Measurements from ENCODE around the gene SIN3A.
"Not testable (repeated sequence)": the region's sequence is repeated elsewhere in the genome, so short reads cannot be mapped to it uniquely, and the experiment has no call there.

SIN3A gene

GRCh38 chr15:75356006-75356405 is 95.5 kb downstream of the SIN3A start:
- DNase-seq = no peak

DNA sequence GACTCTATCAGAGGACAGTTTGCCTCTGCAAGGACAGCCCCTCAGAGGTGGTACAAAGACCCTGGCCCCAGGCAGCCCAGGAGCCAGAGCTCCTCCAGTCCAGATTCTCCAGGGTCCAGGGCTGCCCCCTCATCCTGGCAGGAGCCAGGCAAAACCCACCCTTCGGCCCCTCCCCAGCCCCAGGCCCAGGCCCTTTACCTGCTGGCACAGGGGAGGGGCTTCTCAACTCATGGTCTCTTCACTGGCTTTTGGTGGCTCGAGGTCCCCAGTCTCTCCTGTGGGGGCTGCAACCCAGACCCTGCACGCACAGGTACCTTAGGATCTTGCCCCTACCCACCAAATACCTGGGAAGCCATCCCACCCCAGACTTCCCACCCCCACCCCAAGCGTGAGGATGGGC is 96.1 kb downstream of the SIN3A start:
- no peak for DNase-seq

GRCh38 chr15:75354454-75354853 is 97.0 kb downstream of the SIN3A start:
- DNase-seq = no peak

DNA sequence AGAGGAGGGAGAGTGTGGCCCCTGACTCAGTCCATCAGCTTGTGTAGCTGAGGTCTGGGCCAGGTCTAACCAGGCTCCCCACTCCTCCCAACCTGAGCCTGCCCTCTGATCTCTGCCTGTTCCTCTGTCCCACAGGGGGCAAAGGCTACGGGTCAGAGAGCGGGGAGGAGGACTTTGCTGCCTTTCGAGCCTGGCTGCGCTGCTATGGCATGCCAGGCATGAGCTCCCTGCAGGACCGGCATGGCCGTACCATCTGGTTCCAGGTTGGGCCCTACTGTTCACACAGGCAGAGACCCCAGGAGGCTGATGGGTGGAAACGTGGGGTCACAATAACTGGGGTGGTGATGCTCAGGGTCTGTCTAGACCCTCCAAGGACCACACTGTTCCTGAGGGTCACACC is 97.9 kb downstream of the SIN3A start:
- DNase-seq = no peak

DNA sequence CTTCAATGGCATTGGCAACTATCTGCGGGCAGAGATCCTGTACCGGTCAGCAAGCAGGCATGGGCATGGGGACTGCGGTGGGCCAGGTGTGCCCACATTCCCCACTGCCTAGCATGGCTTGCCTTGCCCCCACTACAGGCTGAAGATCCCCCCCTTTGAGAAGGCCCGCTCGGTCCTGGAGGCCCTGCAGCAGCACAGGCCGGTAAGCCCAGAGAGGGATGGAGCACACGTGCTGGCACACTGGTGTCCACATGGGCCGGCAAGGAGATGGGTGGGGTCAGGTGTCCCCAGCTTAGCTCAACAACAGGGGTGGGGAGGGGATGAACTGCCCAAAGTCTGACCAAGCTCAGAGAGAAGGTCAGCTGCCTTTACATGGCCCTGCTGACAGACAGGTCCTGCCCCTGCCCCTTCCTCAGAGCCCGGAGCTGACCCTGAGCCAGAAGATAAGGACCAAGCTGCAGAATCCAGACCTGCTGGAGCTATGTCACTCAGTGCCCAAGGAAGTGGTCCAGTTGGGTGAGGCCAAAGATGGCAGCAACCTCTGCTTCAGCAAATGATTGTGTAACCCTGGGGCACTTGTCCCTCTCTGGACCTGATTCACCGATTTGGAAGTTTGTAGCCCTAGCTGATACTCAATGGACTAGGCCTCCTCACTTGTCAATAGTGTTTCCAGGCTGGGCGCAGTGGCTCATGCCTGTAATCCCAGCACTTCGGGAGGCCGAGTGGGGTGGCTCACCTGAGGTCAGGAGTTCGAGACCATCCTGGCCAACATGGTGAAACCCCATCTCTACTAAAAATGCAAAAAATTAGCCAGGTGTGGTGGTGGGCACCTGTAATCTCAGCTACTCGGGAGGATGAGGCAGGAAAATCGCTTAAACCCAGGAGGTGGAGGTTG is 99.1 kb downstream of the SIN3A start:
- DNase-seq = no peak

DNA sequence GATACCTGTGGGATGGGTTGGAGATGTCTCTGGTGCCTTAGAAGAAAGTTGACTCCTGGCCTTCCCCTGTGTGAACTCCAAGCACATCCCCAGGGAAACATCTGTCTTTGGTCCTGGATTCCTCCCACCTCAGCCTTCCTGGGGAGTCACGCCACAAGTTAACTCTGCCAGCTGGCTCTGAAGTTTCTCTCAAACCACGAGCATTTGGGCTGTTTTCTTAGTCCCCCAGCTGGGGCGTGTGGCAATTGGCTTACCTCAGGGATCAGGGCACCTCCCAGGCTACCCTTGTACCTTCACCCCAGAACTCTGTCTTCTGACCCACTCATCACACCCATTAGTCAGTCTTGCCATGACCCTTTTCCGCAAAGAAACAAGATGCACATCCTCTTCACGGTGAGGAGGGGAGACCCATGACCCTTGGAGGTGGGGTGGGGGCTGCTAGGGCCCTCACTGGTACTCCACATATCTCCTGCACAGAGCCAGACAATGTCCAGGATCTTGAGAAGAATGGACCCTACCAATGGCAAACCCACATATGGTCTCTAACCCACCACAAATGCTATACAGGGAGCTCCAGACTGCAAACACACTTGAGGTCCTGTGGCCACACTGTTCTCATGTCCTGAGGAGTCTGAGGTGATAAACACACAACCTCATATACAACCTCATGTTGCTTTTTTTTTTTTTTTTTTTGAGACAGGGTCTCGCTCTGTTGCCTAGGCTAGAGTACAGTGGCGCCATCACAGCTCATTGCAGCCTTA is 100.7 kb downstream of the SIN3A start:
- DNase-seq = no peak

DNA sequence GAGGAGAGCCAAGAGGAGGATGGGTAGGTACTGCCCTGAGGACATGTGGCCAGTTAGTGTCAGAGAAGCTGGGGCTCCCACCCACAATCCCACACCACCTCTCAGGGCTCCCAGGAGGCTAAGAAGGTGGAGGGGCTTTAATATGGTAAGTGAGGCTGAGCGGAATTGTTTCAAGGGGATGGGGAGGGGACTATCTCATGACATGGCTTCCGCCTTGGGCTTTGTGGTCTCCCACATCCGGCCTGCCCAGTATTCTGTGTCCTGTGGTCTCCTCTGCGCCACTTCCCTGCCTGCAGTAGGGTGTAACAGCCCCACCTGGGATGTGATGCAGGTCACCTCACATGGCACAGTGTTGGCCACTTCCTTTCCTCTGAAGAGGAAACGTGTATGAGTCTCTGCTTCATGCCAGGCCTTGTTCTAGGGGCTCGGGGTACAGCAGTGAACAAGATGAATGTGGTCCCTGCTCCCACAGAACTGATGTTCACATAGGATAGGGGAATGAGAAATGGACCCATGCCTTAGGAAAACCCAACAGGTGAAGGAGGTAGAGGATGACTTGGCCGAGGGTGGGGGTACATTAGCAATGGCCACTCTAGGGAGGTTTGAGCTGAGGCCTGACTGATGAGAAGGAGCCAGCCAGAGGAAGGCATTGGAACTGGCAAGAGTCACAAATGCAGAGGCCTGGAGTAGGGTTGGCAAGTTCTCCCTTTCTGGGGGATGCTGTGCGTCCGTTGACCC is 101.5 kb downstream of the SIN3A start:
- peak; percentile 93 for DNase-seq

GRCh38 chr15:75349351-75349669 is 102.2 kb downstream of the SIN3A start:
- not testable (repeated sequence) for DNase-seq

GRCh38 chr15:75348562-75349350 is 102.7 kb downstream of the SIN3A start:
- DNase-seq = peak; percentile 28

DNA sequence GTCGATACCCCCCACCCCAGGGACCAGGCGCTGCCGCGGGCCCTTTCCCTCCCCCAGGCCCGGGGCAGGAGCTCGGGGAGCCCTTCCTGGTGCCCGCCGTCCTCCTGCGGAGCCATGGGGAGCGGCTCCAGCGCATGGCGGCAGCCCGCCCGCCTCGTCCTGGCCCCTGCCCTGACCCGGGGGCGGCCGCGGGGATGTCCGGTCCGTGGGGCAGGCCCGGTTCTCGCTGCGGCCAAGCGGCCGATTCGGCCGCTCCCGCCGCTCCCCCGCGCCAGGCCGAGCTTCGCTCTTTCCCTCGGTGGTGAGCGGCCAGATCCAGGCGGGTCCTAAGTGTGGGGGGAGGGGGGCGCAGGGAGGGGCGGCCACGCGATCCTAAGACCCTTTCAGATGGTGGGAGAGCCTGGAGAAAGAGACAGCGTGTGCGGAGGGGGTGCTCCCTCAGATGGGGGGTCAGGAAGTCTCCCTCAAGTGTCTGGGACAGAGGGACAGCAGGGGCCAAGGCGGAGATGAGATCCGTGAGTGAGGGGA is 103.4 kb downstream of the SIN3A start:
- DNase-seq = no peak

DNA sequence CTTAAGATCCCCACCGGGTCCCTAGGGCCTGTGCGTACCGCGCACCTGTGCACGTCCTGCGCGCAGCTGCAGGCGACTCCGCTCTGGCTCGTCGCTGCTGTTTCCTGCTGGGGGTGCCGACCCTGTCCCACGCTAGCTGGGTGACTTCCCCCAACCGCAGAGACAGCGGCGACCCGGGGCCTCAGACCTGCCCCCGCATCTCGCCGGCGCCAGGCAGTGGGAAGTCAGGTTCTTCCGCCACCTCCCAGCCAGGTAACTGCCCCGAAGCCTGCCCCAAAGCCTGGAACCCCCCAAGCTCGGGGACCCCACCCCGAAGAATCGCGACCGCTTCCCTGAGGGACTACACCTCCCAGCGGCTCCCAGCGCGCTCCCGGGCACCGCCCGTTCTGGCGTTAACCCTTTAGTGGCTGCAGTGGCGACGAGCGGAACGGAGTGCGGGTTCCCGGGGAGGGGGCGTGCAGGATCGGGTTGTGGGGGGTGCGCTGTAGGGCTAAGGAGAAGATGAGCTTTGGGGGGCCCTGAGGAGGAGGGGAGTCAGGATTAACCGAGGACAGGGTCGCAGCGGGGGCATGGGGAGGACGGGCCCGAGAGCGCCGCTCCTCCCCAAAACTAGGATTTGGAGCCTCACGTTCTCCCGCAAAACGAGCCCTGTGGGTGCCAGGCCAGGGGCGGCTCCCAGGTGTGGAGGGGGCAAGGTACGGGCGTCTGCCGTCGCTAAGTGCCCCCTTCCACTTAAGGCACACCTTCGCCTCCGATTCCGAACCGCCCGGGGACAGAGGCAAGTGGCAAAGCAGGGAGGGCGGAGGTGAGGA is 104.1 kb downstream of the SIN3A start:
- peak; percentile 60 for DNase-seq

GRCh38 chr15:75346796-75347221 is 104.7 kb downstream of the SIN3A start, which contains the start of gene NEIL1:
Gene NEIL1, plus strand, starts transcription at chr15:75347039. Its CDS starts 1,867 bp downstream, at chr15:75348906.
- DNase-seq = no peak

DNA sequence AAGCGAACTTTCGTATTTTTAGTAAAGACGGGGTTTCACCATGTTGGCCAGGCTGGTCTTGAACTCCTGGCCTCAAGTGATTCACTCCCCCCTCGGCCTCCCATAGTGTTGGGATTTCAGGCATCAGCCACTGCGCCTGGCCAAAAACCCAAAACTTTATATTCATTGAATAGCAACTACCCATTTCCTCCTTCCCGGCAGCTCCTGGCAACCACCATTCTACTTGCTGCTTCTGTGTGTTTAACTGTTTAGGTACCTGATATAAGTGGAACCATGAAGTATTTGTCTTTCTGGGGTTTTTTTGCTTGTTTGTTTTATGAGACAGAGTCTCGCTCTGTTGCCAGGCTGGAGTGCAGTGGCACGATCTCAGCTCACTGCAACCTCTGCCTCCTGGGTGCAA is 107.5 kb downstream of the SIN3A start:
- peak; percentile 30 for DNase-seq

- no peak for DNase-seq
These were observed 109.3 kb downstream of the SIN3A start for GRCh38 chr15:75342221-75342620.

DNA sequence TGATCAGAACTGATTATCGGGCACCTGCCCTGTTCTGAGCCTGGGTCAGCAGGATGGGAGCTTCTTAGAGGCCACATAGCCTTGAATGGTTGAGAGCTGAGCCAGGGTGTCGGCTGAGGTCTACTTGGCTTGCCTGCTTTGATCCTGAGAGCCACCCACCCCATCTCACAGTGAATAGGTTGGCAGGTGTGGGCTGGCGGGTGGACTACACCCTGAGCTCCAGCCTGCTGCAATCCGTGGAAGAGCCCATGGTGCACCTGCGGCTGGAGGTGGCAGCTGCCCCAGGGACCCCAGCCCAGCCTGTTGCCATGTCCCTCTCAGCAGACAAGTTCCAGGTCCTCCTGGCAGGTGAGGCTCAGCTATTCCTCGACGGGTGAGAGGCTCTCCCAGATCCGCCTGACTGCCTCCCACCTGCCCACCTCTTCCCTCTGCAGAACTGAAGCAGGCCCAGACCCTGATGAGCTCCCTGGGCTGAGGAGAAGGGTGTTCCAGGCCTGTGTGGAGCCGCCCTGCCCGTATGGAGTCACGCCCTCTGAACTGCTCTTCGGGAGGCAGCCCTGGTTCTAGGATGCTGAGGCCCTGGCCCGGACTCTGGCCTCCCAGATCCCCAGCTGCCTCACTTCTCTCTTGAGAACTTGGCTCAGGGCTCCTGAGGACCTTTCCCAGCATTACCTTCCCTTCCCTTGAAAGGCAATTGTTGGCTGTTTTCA is 111.8 kb downstream of the SIN3A start:
- no peak for DNase-seq

GRCh38 chr15:75338661-75339240 is 112.7 kb downstream of the SIN3A start:
- no peak for DNase-seq

DNA sequence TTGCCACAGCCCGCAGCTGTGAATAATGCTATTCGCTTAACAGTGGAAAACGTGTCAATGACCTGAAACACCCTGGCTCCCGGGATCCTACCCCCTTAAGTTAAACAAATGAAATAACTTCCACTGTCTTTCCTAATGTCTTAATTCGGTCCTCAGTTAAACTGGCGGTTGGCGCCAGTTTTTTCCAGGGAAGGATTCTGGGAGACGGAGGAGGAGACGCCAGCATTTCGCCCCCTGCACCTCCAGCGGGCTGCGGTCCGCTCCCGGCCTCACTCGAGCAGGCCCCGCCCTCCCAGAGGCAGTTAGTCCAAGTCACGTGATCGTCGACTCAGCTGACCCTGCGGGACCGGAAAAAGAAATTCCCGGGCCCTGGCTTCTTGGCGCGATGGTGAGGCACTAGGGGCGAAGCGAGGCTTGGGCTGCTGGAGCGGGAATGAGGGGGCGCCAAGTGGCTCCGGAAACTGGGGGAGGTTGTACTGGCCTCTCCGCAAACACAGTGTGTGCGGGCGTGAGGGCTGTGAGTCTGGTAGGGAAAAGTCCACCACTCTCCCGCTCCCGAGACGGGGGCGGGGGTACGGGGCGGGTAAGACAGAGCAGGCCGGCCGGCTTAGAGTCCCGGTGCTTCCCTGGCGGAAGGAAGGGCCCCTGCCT is 115.7 kb downstream of the SIN3A start, which contains the start of gene COMMD4:
Gene COMMD4 (plus strand): TSS at position 359 of the 651 bp plus-strand sequence. CDS start 27 bp downstream, at position 386.
- peak; percentile 96 for DNase-seq

DNA sequence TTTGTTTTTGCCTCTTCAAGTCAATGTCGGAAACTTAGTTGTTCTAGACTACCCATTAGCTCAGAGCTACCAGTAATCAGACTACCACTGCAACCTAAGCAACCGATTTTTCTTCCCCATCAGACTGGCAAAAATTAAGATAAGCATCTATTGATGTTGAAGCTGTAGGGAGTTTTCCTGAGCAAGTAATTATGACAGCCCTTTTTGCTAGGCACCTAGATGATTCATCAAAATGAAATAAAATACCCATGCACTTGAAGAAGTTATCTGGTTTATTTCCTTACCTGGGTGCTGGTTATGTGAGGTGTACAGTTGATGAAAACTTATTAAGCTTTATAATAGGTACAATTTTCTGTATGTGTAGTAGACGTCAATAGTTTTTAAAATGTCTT is 116.2 kb downstream of the SIN3A start:
- no peak for DNase-seq

DNA sequence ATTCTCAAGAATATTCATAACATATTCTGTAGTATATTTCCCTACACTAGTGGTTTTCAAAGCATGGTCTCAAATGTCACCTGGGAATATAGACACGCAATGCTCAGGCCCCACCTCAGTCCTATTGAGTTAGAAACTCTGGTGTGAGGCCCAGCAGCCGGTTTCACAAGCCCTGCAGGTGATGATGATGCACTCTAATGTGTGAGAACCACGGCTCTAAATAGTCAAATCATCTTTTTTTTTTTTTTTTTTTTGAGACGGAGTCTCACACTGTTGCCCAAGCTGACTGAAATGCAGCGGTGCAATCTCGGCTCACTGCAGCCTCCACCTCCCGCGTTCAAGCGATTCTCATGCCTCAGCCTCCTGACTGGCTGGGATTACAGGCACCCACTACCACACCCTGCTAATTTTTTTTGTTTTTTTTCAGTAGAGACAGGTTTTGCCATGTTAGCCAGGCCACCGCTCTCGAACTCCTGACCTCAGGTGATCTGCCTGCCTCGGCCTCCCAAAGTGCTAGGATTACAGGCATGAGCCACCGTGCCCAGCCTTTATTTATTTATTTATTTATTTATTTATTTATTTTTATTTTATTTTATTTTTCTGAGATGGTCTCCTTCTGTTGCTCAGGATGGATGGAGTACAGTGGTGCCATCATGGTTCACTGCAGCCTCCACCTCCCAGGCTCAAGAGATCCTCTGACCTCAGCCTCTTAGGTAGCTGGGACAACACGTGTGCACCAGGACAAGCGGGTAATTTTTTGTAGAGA is 117.7 kb downstream of the SIN3A start:
- DNase-seq = not testable (repeated sequence)

Data from hematopoietic multipotent progenitor cell treated with erythropoietin and hydrocortisone succinate and interleukin-3 and kit ligand, for 4 days (in vitro differentiated cells).